GM23248 (cell line): ENCODE results near the gene RBPJ. TPM values are rescaled to one million over a fixed set of nuclear protein-coding genes. Genes with fewer than 3 reads are reported as not detected.

Source experiments
- DNase-seq: peaks from one replicate; pipeline ENCODE4 v3.0.0-alpha.2; 2015
- H2AFZ ChIP-seq: fragments of 200-600 bp; sonication (generic); 2 replicates; pipeline ENCODE4 v1.6.1; 2016; ENCODE audit warnings: antibody characterized with exemption
- H3F3A ChIP-seq: fragments of 200-600 bp; sonication (generic); 2 replicates; pipeline ENCODE4 v1.6.1; 2016; ENCODE audit warnings: mild to moderate bottlenecking, antibody characterized with exemption, mixed run types; ENCODE audit not compliant: insufficient read depth
- H3K27ac ChIP-seq: fragments of 200-600 bp; sonication (generic); 2 replicates; pipeline ENCODE4 v1.5.1; 2016; ENCODE audit warnings: mild to moderate bottlenecking
- H3K27me3 ChIP-seq: fragments of 200-600 bp; sonication (generic); replicated peaks from 2 replicates; pipeline ENCODE4 v1.6.1; 2016; ENCODE audit warnings: mild to moderate bottlenecking; ENCODE audit not compliant: insufficient read depth
- H3K36me3 ChIP-seq: fragments of 200-600 bp; sonication (generic); 2 replicates; pipeline ENCODE4 v1.6.1; 2016; ENCODE audit warnings: low read depth, mild to moderate bottlenecking
- H3K4me1 ChIP-seq: fragments of 200-600 bp; sonication (generic); 2 replicates; pipeline ENCODE4 v1.6.1; 2016; ENCODE audit warnings: mild to moderate bottlenecking; ENCODE audit not compliant: insufficient read depth
- H3K4me2 ChIP-seq: fragments of 200-600 bp; sonication (generic); one replicate; pipeline ENCODE4 v1.6.1; 2016; ENCODE audit warnings: mild to moderate bottlenecking; ENCODE audit not compliant: unreplicated experiment
- H3K4me3 ChIP-seq: fragments of 200-600 bp; sonication (generic); 2 replicates; pipeline ENCODE4 v1.5.1; 2016; ENCODE audit warnings: mild to moderate bottlenecking
- H3K79me2 ChIP-seq: fragments of 200-600 bp; sonication (generic); 2 replicates; pipeline ENCODE4 v1.6.1; 2016; ENCODE audit warnings: mild to moderate bottlenecking; ENCODE audit not compliant: insufficient read depth
- H3K9ac ChIP-seq: fragments of 200-600 bp; sonication (generic); 2 replicates; pipeline ENCODE4 v1.6.1; 2016; ENCODE audit warnings: mild to moderate bottlenecking
- H3K9me2 ChIP-seq: fragments of 200-600 bp; sonication (generic); 2 replicates; pipeline ENCODE4 v1.6.1; 2016; ENCODE audit warnings: mixed run types, mild to moderate bottlenecking, moderate library complexity; ENCODE audit not compliant: insufficient read depth
- H3K9me3 ChIP-seq: fragments of 200-600 bp; sonication (generic); one replicate; pipeline ENCODE4 v1.6.1; 2017; ENCODE audit warnings: low read depth
- H4K20me1 ChIP-seq: fragments of 200-600 bp; sonication (generic); 2 replicates; pipeline ENCODE4 v1.6.0; 2016; ENCODE audit not compliant: insufficient read depth
- EZH2 ChIP-seq: fragments of 200-600 bp; sonication (generic); IDR thresholded peaks from 2 replicates; pipeline ENCODE4 v1.6.1; 2018; ENCODE audit warnings: antibody characterized with exemption, mild to moderate bottlenecking; ENCODE audit not compliant: insufficient read depth, poor library complexity, severe bottlenecking
- EZH2phosphoT487 ChIP-seq: fragments of 200-600 bp; sonication (generic); IDR thresholded peaks from 2 replicates; pipeline ENCODE4 v1.6.1; 2018; ENCODE audit warnings: antibody characterized with exemption, moderate library complexity, mild to moderate bottlenecking, low read depth; ENCODE audit not compliant: insufficient read depth
- WGBS, 2 experiments: methylation state at CpG; one replicate each; pipeline ENCODE4 v1.1.6; 2015 to 2017; ENCODE audit warnings: low lambda C conversion rate in 2 of 2, low coverage in 1 of 2; ENCODE audit errors: missing lambda C conversion rate in 2 of 2; 5-methylcytosine and 5-hydroxymethylcytosine counted together
- in situ Hi-C: fragments of 300-500 bp; cut with MboI; formaldehyde crosslinking; loops from 2 replicates; pipeline ENCODE4 v1.15.0; 2020
- polyA plus RNA-seq: library from polyadenylated mRNA; unstranded; fragments of >200 nt; fragmentation: Nextera tagmentation; extraction: Ambion mirVana; gene quantifications from 2 replicates; pipeline ENCODE4 v1.2.1, GENCODE V29; 2016
- total RNA-seq: library from RNA; depleted of rRNA; stranded (reverse); fragments of >200 nt; shearing (Covaris generic); gene quantifications from 2 replicates; pipeline ENCODE4 v1.2.3, GENCODE V29; 2014

The RBPJ gene
- total and polyA plus RNA-seq, 2 experiments from 2014 or later = 70.7 to 85.4 TPM

- DNase-seq = no peak
- H3K9me3 ChIP-seq = no peaks in the 10 kb centered on the region
- no peaks in the 10 kb centered on the region for H3F3A ChIP-seq
- no peaks in the 10 kb centered on the region for H3K36me3 ChIP-seq
- H3K9ac ChIP-seq = no peak overlapping the region
- in situ Hi-C loops = no loop called here
- H4K20me1 ChIP-seq = peaks cover 19% of the 10 kb centered on the region; the same call in 1 of the 2 replicates
- no peak overlapping the region for H2AFZ ChIP-seq
- H3K4me3 ChIP-seq = no peak overlapping the region
- H3K4me1 ChIP-seq = no peaks in the 10 kb centered on the region
- no peak overlapping the region for H3K4me2 ChIP-seq
- H3K79me2 ChIP-seq = peaks cover 97% of the 10 kb centered on the region
- TF ChIP-seq EZH2 (no peak), EZH2phosphoT487 (no peak)
- 31 to 33% methylated on average over 2 of the region's 2 CpGs for WGBS, 2 experiments
- no peaks in the 10 kb centered on the region for H3K27me3 ChIP-seq
- no peaks in the 10 kb centered on the region for H3K9me2 ChIP-seq
- H3K27ac ChIP-seq = no peak overlapping the region
These were observed 59.9 kb downstream of the RBPJ start for GRCh38 chr4:26380740-26381139.

- H3F3A ChIP-seq = no peaks in the 10 kb centered on the region
- no peak for TF ChIP-seq EZH2
- TF ChIP-seq EZH2phosphoT487 = no peak
- WGBS, 2 experiments = 85 to 86% methylated on average over 5 to 7 of the region's 7 CpGs
These were observed 63.7 kb downstream of the RBPJ start for GRCh38 chr4:26384380-26385057.

GRCh38 chr4:26385690-26386089 lies 64.9 kb downstream of the RBPJ start:
- TF ChIP-seq EZH2 = no peak
- no peak for TF ChIP-seq EZH2phosphoT487
- WGBS, 2 experiments = 70% methylated on average over 3 of the region's 3 CpGs
- Histone ChIP-seq H3K9me3 (no peaks in the 10 kb centered on the region), H3K27me3 (no peaks in the 10 kb centered on the region), H2AFZ (no peak overlapping the region), H3K4me1 (peaks cover 7% of the 10 kb centered on the region; the same call in 1 of the 2 replicates), H3K36me3 (peaks cover 36% of the 10 kb centered on the region), H3K27ac (no peak overlapping the region), H3K79me2 (peaks cover 79% of the 10 kb centered on the region), H3K9ac (no peak overlapping the region), H3K4me3 (no peak overlapping the region), H3K4me2 (no peak overlapping the region), H3K9me2 (no peaks in the 10 kb centered on the region), H3F3A (no peaks in the 10 kb centered on the region), H4K20me1 (0 out of 2 replicates have a peak, but pooled peaks cover 2% of the 10 kb centered on the region)
- in situ Hi-C loops = no loop called here
- no peak for DNase-seq

More at GRCh38 chr4:26384380-26385057, 63.7 kb downstream of the RBPJ start:
- H3K36me3 ChIP-seq = peaks cover 25% of the 10 kb centered on the region
- peaks cover 89% of the 10 kb centered on the region for H3K79me2 ChIP-seq
- in situ Hi-C loops = no loop called here
- H3K4me1 ChIP-seq = peaks cover 7% of the 10 kb centered on the region; the same call in 1 of the 2 replicates
- no peaks in the 10 kb centered on the region for H3K9me2 ChIP-seq
- H2AFZ ChIP-seq = no peak overlapping the region
- no peak overlapping the region for H3K4me2 ChIP-seq
- H4K20me1 ChIP-seq = 0 out of 2 replicates have a peak, but pooled peaks cover 4% of the 10 kb centered on the region
- H3K4me3 ChIP-seq = no peak overlapping the region
- DNase-seq = no peak
- H3K9ac ChIP-seq = no peak overlapping the region
- no peaks in the 10 kb centered on the region for H3K9me3 ChIP-seq
- no peak overlapping the region for H3K27ac ChIP-seq
- H3K27me3 ChIP-seq = no peaks in the 10 kb centered on the region

GRCh38 chr4:26386386-26386785 lies 65.6 kb downstream of the RBPJ start:
- 95 to 100% methylated on average over 2 of the region's 2 CpGs for WGBS, 2 experiments
- Histone ChIP-seq H3K9me3 (no peaks in the 10 kb centered on the region), H3K79me2 (peaks cover 72% of the 10 kb centered on the region), H3K4me3 (no peak overlapping the region), H2AFZ (no peak overlapping the region), H3K4me1 (peaks cover 7% of the 10 kb centered on the region; the same call in 1 of the 2 replicates), H3K9me2 (no peaks in the 10 kb centered on the region), H3K27ac (no peak overlapping the region), H3K9ac (no peak overlapping the region), H3K36me3 (peaks cover 37% of the 10 kb centered on the region), H3K27me3 (no peaks in the 10 kb centered on the region), H3K4me2 (no peak overlapping the region), H4K20me1 (no peaks in the 10 kb centered on the region), H3F3A (no peaks in the 10 kb centered on the region)
- no peak for DNase-seq
- TF ChIP-seq EZH2phosphoT487 (no peak), EZH2 (no peak)
- in situ Hi-C loops = no loop called here
